ENCODE results near the gene TCEAL7. TPM values are rescaled to one million over a fixed set of nuclear protein-coding genes. Genes with fewer than 3 reads are reported as not detected.
"Not testable (repeated sequence)": the region's sequence is repeated elsewhere in the genome, so short reads cannot be mapped to it uniquely, and the experiment has no call there.

Gene TCEAL7
- total RNA-seq (ENCODE audit: low replicate concordance), result 30.8 and 34.3 TPM in 2 replicates

GRCh38 chrX:103329991-103330390 is at the start of gene TCEAL7:
Gene TCEAL7 (plus strand): TSS chrX:103330239. CDS start chrX:103331404, 1,165 bp downstream.
- Histone ChIP-seq H3K4me3 (peak within 1 kb of the TSS; percentile 42), H3K4me2 (peak within 1 kb of the TSS; percentile 69), H3K9me3 (ENCODE audit: low read depth) (no peaks in the 10 kb centered on the region), H4K20me1 (ENCODE audit: low read depth) (no peaks in the 10 kb centered on the region), H3K27ac (peak within 1 kb of the TSS; percentile 5), H3K36me3 (no peaks in the 10 kb centered on the region), H2AFZ (replicated peaks) (peak within 1 kb of the TSS; percentile 45), H3K79me2 (ENCODE audit: low read depth) (no peaks in the 10 kb centered on the region), H3F3A (ENCODE audit: low read depth) (peaks cover 9% of the 10 kb centered on the region), H3K4me1 (peaks cover 6% of the 10 kb centered on the region), H3K9ac (no peak within 1 kb of the TSS), H3K27me3 (no peaks in the 10 kb centered on the region)
- Mint-ChIP-seq H3K27ac (peak within 1 kb of the TSS; percentile 47), H3K4me1 (peaks cover 32% of the 10 kb centered on the region), H3K27me3 (ENCODE audit: insufficient read depth, low read depth) (peaks cover 2% of the 10 kb centered on the region), H3K4me3 (peak within 1 kb of the TSS; percentile 85), H3K36me3 (no peaks in the 10 kb centered on the region), H3K9me3 (no peaks in the 10 kb centered on the region)
- no peak for TF ChIP-seq CTCF (IDR thresholded peaks at IDR 0.05)
- TF ChIP-seq EZH2phosphoT487 (IDR thresholded peaks at IDR 0.05), result no peak
- TF ChIP-seq EZH2 (IDR thresholded peaks at IDR 0.05), result no peak
- DNase-seq (ENCODE audit: low spot score), result peak; percentile 33

- DNase-seq (ENCODE audit: low spot score), result no peak
These were observed 36.9 kb upstream of the TCEAL7 start for GRCh38 chrX:103293118-103293517.

GRCh38 chrX:103304705-103305104 is 25.3 kb upstream of the TCEAL7 start:
- H3K79me2 ChIP-seq (ENCODE audit: low read depth), result no peaks in the 10 kb centered on the region
- no peak overlapping the region for H2AFZ ChIP-seq (replicated peaks)
- no peaks in the 10 kb centered on the region for H3K27me3 Mint-ChIP-seq (ENCODE audit: insufficient read depth, low read depth)
- no peaks in the 10 kb centered on the region for H3K9me3 Mint-ChIP-seq
- no peaks in the 10 kb centered on the region for H3K36me3 Mint-ChIP-seq
- H3K4me3 ChIP-seq, result no peak overlapping the region
- H3K4me2 ChIP-seq, result no peak overlapping the region
- no peaks in the 10 kb centered on the region for H3K4me1 ChIP-seq
- no peaks in the 10 kb centered on the region for H3K27me3 ChIP-seq
- H4K20me1 ChIP-seq (ENCODE audit: low read depth), result no peaks in the 10 kb centered on the region
- no peak overlapping the region for H3K4me3 Mint-ChIP-seq
- TF ChIP-seq EZH2phosphoT487 (IDR thresholded peaks at IDR 0.05) (no peak), CTCF (IDR thresholded peaks at IDR 0.05) (no peak), EZH2 (IDR thresholded peaks at IDR 0.05) (no peak)
- H3K9me3 ChIP-seq (ENCODE audit: low read depth), result peaks cover 12% of the 10 kb centered on the region
- no peaks in the 10 kb centered on the region for H3K36me3 ChIP-seq
- H3K4me1 Mint-ChIP-seq, result peaks cover 2% of the 10 kb centered on the region
- no peak overlapping the region for H3K27ac Mint-ChIP-seq
- no peak overlapping the region for H3K9ac ChIP-seq
- no peak for DNase-seq (ENCODE audit: low spot score)
- H3K27ac ChIP-seq, result no peak overlapping the region
- no peaks in the 10 kb centered on the region for H3F3A ChIP-seq (ENCODE audit: low read depth)

More at GRCh38 chrX:103293118-103293517, 36.9 kb upstream of the TCEAL7 start:
- Mint-ChIP-seq H3K4me3 (no peak overlapping the region), H3K9me3 (peaks cover 6% of the 10 kb centered on the region), H3K36me3 (no peaks in the 10 kb centered on the region), H3K4me1 (no peaks in the 10 kb centered on the region), H3K27ac (no peak overlapping the region), H3K27me3 (ENCODE audit: insufficient read depth, low read depth) (peaks cover 2% of the 10 kb centered on the region)
- Histone ChIP-seq H3K27me3 (no peaks in the 10 kb centered on the region), H2AFZ (replicated peaks) (no peak overlapping the region), H3K4me1 (no peaks in the 10 kb centered on the region), H3F3A (ENCODE audit: low read depth) (no peaks in the 10 kb centered on the region), H3K36me3 (no peaks in the 10 kb centered on the region), H3K79me2 (ENCODE audit: low read depth) (no peaks in the 10 kb centered on the region), H3K27ac (no peak overlapping the region), H3K4me3 (no peak overlapping the region), H4K20me1 (ENCODE audit: low read depth) (no peaks in the 10 kb centered on the region), H3K9ac (no peak overlapping the region), H3K9me3 (ENCODE audit: low read depth) (no peaks in the 10 kb centered on the region), H3K4me2 (no peak overlapping the region)
- TF ChIP-seq CTCF (IDR thresholded peaks at IDR 0.05), result no peak
- TF ChIP-seq EZH2 (IDR thresholded peaks at IDR 0.05), result no peak
- no peak for TF ChIP-seq EZH2phosphoT487 (IDR thresholded peaks at IDR 0.05)

- H3K4me2 ChIP-seq; H3K4me3 Mint-ChIP-seq; H3K9me3 Mint-ChIP-seq; H3K36me3 Mint-ChIP-seq; H2AFZ ChIP-seq (replicated peaks); H4K20me1 ChIP-seq (ENCODE audit: low read depth); H3K4me3 ChIP-seq; DNase-seq (ENCODE audit: low spot score); H3K27me3 Mint-ChIP-seq (ENCODE audit: insufficient read depth, low read depth); H3K27ac Mint-ChIP-seq; H3K9ac ChIP-seq; H3K4me1 ChIP-seq; H3K27ac ChIP-seq; H3K27me3 ChIP-seq; H3K4me1 Mint-ChIP-seq; H3K79me2 ChIP-seq (ENCODE audit: low read depth); H3K36me3 ChIP-seq; H3F3A ChIP-seq (ENCODE audit: low read depth): not testable (repeated sequence)
- peaks cover 12% of the 10 kb centered on the region for H3K9me3 ChIP-seq (ENCODE audit: low read depth)
These were observed 24.4 kb upstream of the TCEAL7 start for GRCh38 chrX:103305666-103306065.
